Left lobe of liver (tissue), 2 donors: ENCODE results near the gene SMARCA2. TPM values are rescaled to one million over a fixed set of nuclear protein-coding genes. Genes with fewer than 3 reads are reported as not detected.

Source experiments
- ATAC-seq: fragments of 200-7000 bp; cut with Tn5 transposase; one replicate; pipeline ENCODE4 v1.9.1; 2020; ENCODE audit warnings: mild to moderate bottlenecking, moderate library complexity
- DNase-seq: peaks from one replicate; pipeline ENCODE4 v3.0.0-alpha.2; 2020; ENCODE audit warnings: low spot score
- total RNA-seq: library from RNA; stranded (reverse); gene quantifications from one replicate; pipeline ENCODE4 v1.2.1, GENCODE V29; 2021
- donor health status: DM: no; HTN: no; CAD: no; lungs with moderate emphysema.
- donor health status: DM: no; HTN: yes; CAD: no.

The SMARCA2 gene
- total RNA-seq, 1 donor from 2014 or later = 91.3 TPM

GRCh38 chr9:2039294-2040180, 24.4 kb downstream of the SMARCA2 start:
- DNase-seq (no peak), ATAC-seq (no peak)

DNA sequence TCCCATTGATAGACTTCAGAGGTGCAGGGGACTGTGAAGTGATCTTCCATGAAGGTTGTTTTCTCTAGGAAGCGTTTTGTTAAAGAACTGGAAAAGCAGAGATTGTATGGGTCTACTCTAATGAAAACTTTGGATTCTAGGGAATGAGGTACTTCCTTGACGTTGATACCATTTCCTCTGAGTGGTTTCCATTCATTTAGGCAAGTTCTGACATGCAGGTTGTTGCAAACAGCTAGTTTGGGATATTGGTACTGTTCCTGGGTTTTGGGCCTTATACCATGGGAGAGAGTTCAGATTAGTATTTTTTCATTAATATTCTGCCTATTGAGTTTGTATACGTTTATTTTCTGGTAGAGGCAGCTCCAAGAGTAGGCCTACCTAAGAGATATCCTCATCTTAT, 25.7 kb downstream of the SMARCA2 start:
- DNase-seq (no peak), ATAC-seq (no peak)

GRCh38 chr9:2041736-2042135, 26.6 kb downstream of the SMARCA2 start:
- ATAC-seq (no peak), DNase-seq (no peak)

- no peak for ATAC-seq
- DNase-seq = no peak
Measured at GRCh38 chr9:2043243-2043642, 28.1 kb downstream of the SMARCA2 start.

GRCh38 chr9:2043881-2044462, 28.8 kb downstream of the SMARCA2 start:
- ATAC-seq = no peak
- DNase-seq = no peak

- DNase-seq = no peak
Measured at GRCh38 chr9:2047144-2047671, 32.1 kb downstream of the SMARCA2 start.

DNA sequence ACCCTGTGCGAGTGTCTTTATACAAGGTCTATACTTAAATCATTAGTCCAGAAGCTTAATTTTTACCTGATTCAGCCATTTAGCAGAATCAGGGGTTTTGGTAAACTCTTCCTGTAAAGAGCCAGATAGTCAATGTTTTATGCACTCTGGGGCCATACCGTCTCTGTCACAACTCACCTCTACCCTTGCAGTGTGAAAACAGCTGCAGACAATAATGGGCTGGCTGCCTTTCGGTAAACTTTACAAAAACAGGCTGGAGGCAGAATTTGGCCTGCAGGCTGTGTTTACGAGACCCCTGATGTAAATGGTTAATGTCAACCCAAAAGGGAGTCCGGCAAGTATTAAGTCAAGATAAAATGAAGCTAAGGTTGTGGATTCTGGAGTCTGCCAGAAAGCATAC, 32.8 kb downstream of the SMARCA2 start:
- ATAC-seq (no peak), DNase-seq (no peak)

More at GRCh38 chr9:2047144-2047671, 32.1 kb downstream of the SMARCA2 start:
- ATAC-seq = no peak

GRCh38 chr9:2050236-2050635, 35.1 kb downstream of the SMARCA2 start:
- no peak for DNase-seq
- ATAC-seq = no peak

DNA sequence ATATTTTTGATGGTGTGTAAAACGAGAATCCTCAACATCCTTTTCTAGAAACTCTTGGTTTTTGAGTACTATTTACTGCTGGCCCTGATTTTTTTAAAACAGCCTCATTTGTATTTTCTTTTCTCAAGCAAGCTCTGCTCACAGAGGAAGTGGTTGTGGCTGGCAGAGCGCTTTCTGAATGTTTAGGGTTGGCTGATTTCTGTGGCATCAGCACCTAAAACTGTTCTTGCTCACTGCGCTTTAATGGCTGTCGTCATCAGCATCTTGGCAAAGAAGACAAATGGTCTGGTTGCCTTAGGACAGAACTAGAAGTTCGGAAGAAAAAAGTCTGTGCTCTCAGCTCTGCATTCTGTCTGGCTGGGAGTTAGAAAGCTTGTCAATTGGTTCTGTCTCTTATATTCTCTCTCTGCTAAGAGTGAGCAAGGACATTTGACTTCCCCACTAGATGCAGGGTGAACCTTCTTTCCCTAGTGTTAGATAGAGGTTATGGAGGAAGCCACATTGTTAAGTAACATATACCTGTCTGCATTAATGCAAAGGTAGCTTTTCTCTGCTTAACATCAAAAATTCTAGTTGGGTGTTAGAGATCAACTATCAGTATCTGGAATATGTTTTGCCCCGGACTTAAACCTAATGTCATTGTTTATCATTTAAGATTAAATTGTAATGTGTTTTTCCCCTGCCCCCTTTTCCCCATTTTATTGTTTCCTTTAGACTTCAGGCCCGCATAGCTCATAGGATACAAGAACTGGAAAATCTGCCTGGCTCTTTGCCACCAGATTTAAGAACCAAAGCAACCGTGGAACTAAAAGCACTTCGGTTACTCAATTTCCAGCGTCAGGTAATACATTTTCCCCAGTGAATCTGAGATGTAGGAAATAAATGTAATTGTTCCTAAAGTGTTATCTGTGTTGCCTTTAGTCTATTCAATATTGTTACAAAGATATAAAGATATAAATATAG, 39.0 kb downstream of the SMARCA2 start:
- DNase-seq (no peak), ATAC-seq (no peak)

DNA sequence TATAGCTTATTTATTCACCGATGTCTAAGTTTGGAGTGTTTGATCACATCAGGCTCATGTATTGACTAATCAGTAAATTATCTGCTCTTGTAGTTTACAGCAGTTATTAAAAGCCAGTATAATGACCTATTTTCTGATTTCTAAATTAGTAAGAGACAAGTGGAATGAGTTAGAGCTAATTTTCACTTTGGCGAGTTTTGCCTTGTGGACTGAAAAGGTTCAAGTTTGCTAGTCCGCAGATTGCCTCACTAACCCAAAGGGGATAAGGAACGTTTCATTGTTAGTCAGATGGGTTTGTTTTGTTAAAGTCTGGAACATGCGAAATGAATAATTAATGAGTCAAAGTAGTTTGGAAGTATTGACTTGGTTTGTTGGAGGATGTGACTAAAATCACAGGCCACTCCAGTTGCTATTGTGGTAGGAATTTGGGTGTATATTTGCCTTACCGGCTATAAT, 40.1 kb downstream of the SMARCA2 start:
- no peak for DNase-seq
- no peak for ATAC-seq

GRCh38 chr9:2059274-2059929, 44.3 kb downstream of the SMARCA2 start:
- ATAC-seq (no peak), DNase-seq (no peak)

DNA sequence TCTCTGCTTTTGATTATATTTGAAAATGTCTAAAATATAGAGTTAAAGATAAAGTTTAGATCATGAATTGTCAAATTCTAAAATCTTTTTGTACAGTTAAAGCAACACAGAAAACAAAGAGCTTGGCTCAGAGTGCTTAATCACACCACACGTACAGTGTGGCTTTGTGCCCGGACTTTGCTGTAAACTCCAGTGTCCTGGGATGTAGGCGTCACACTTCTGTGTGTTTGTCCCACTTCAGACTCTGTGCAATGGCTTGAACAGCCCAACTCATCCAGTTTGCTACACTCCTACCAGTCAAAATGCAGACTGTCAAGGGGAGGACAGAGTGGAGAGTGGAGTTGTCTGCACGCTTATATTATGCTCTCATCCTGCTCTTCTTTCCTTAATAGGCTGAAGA, 45.3 kb downstream of the SMARCA2 start:
- DNase-seq (no peak), ATAC-seq (no peak)

- ATAC-seq (no peak), DNase-seq (no peak)
Measured at GRCh38 chr9:2065704-2066103, 50.6 kb downstream of the SMARCA2 start.

- ATAC-seq (peak; percentile 76), DNase-seq (no peak)
Measured at GRCh38 chr9:2066312-2067273, 51.4 kb downstream of the SMARCA2 start.

DNA sequence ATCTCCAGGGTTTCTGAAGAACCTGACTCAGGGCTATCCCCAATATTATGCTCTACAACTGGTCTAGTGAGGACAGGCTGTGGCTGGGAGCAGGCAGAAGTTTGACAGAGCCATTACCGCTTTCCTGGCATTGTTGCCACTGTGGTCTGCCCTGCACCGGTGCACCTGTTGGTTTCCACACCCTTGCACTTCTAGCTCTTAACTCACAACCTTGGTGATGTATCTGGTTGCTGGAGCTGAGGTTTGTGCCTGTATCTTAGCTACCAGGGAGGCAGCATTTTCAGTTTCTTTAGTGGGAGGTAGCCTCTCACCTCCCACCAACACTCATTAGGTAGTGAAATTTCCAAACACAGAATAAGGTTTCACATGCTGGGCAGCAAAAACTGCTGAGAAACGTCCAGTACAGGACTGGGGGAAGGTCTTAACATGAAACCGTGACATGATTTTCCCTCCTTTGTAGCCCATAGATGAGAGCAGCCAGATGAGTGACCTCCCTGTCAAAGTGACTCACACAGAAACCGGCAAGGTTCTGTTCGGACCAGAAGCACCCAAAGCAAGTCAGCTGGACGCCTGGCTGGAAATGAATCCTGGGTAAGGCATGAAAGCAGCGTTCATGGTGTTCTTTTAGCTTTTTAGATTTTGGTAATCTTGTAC, 57.7 kb downstream of the SMARCA2 start:
- ATAC-seq (no peak), DNase-seq (no peak)

DNA sequence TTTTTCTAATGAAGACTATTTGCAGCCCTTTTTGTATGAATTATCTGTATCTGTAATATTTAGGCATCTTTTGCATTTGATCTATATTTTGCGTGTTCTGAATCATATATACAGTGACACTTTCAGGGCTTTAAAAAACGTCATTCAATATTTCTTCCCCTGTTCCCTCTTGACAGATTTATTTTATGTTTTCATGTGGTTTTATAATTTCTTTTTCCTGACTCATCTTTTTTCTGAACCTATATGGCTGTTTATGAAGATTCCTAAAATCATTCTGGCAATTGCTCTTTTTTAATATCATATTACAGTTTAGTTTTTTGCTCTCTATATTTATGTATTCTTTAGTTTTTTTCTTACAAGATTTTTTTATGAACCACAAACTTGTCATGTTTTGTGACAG, 67.6 kb downstream of the SMARCA2 start:
- DNase-seq = no peak
- ATAC-seq = no peak

- DNase-seq (no peak), ATAC-seq (no peak)
Measured at GRCh38 chr9:2083479-2083878, 68.3 kb downstream of the SMARCA2 start.

- DNase-seq (no peak), ATAC-seq (no peak)
Measured at GRCh38 chr9:2085716-2086115, 70.6 kb downstream of the SMARCA2 start.

DNA sequence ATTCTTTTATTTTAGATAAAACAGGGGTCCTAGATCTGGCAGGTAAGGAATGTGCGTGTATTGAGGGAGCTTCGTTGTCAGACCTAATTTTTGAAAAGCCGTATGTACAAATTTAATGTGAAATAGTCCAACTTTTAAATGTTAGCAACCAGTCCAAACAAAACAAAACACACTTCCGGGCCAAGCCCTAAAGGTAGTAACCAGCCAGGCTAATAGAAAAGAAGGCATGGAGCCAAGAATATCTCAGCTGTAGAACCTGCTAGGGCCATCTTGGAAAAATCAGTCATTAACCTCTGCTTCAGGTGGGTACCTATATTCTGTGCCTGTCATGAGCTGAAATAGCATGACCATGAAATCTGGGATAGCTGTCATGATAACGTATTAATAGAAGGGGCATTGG, 71.0 kb downstream of the SMARCA2 start:
- no peak for DNase-seq
- no peak for ATAC-seq
